OCI-LY7 (cell line): ENCODE results near the gene TSPAN31. TPM values are rescaled to one million over a fixed set of nuclear protein-coding genes. Genes with fewer than 3 reads are reported as not detected.

Experiments used
- BruUV-seq: library from RNA; stranded (reverse); fragments of 400-500 nt; replicated peaks from 2 replicates; lab custom pipeline; 2021; lab: Mats Ljungman, UMichigan
- CTCF ChIA-PET: fragments of 300-600 bp; sonication (Branson Sonifier 250); formaldehyde crosslinking; loops from one replicate; lab custom pipeline; 2022; ENCODE audit warnings: antibody characterized with exemption; ENCODE audit not compliant: unreplicated experiment; lab: Charles Lee
- POLR2A ChIA-PET: fragments of 300-600 bp; sonication (Branson Sonifier 250); formaldehyde crosslinking; loops from one replicate; lab custom pipeline; 2022; ENCODE audit warnings: antibody characterized with exemption; lab: Charles Lee
- DNase-seq: peaks from one replicate; pipeline ENCODE4 v3.0.0-alpha.2; 2015; ENCODE audit warnings: low spot score
- H2AFZ ChIP-seq: fragments of 200-600 bp; sonication (generic), shearing (Covaris generic); 2 replicates; pipeline ENCODE4 v1.6.1; 2014; ENCODE audit warnings: mild to moderate bottlenecking, antibody characterized with exemption, low read length, moderate library complexity
- H3K27ac ChIP-seq: fragments of 200-600 bp; sonication (generic); 2 replicates; pipeline ENCODE4 v1.5.1; 2014; ENCODE audit warnings: mixed run types, low read depth, mild to moderate bottlenecking, moderate library complexity, low read length, inconsistent platforms; ENCODE audit not compliant: poor library complexity, severe bottlenecking
- H3K36me3 ChIP-seq: fragments of 200-600 bp; sonication (generic); 2 replicates; pipeline ENCODE4 v1.6.1; 2014; ENCODE audit warnings: mild to moderate bottlenecking, antibody characterized with exemption, low read length, moderate library complexity, mixed read lengths; ENCODE audit not compliant: insufficient read depth
- H3K4me1 ChIP-seq: fragments of 200-600 bp; sonication (generic); 2 replicates; pipeline ENCODE4 v1.5.1; 2014; ENCODE audit warnings: mild to moderate bottlenecking, low read length; ENCODE audit not compliant: insufficient read depth, poor library complexity, severe bottlenecking
- H3K4me2 ChIP-seq: fragments of 200-600 bp; sonication (generic); 2 replicates; pipeline ENCODE4 v1.6.1; 2014; ENCODE audit warnings: mild to moderate bottlenecking, low read length
- H3K4me3 ChIP-seq: fragments of 200-600 bp; sonication (generic); 2 replicates; pipeline ENCODE4 v1.5.1; 2014; ENCODE audit warnings: mild to moderate bottlenecking, low read depth, low read length; ENCODE audit not compliant: poor library complexity, severe bottlenecking
- H3K79me2 ChIP-seq: fragments of 200-600 bp; sonication (generic); 2 replicates; pipeline ENCODE4 v1.6.1; 2016; ENCODE audit warnings: low read depth, mild to moderate bottlenecking, low read length, moderate library complexity, mixed read lengths; ENCODE audit not compliant: insufficient read depth
- H3K9me2 ChIP-seq: fragments of 200-600 bp; sonication (generic); 2 replicates; pipeline ENCODE4 v1.6.1; 2016; ENCODE audit warnings: mild to moderate bottlenecking, low read length, mixed read lengths; ENCODE audit not compliant: insufficient read depth
- H3K9me3 ChIP-seq: fragments of 200-600 bp; sonication (generic); 2 replicates; pipeline ENCODE4 v1.6.1; 2014; ENCODE audit warnings: mild to moderate bottlenecking, mixed run types, low read length, mixed read lengths
- H4K20me1 ChIP-seq: fragments of 200-600 bp; sonication (generic); 2 replicates; pipeline ENCODE4 v1.6.1; 2014; ENCODE audit warnings: mild to moderate bottlenecking, antibody characterized with exemption, low read length, moderate library complexity, mixed read lengths; ENCODE audit not compliant: insufficient read depth
- EZH2phosphoT487 ChIP-seq: fragments of 200-600 bp; sonication (generic); IDR thresholded peaks from 2 replicates; pipeline ENCODE4 v1.6.1; 2018; ENCODE audit warnings: low read depth, borderline replicate concordance, mild to moderate bottlenecking, mixed run types, antibody characterized with exemption, low read length, moderate library complexity, mixed read lengths
- intact Hi-C: fragments of 100-400 bp; cut with micrococcal nuclease; formaldehyde crosslinking; loops from one replicate; pipeline ENCODE4 v1.10.0; 2022; ENCODE audit not compliant: unreplicated experiment
- total RNA-seq, 2 experiments: library from RNA; depleted of rRNA in 1 of 2; stranded (reverse); fragments of >200 nt in 1 of 2; shearing (Covaris generic) in 1 of 2; gene quantifications; 2 replicates each; pipeline ENCODE4 v1.2.3, GENCODE V29; 2014 to 2022
- TF ChIP-seq, protein P1 (sequence below): fragments of 200-600 bp; sonication (generic); conservative IDR thresholded peaks from 2 replicates; pipeline ENCODE4 v1.5.1; 2014; ENCODE audit warnings: mild to moderate bottlenecking, antibody characterized with exemption, low read length, moderate library complexity, mixed read lengths

The TSPAN31 gene
- total RNA-seq, 2 experiments from 2014 or later: 2.4 to 6.4 TPM

DNA sequence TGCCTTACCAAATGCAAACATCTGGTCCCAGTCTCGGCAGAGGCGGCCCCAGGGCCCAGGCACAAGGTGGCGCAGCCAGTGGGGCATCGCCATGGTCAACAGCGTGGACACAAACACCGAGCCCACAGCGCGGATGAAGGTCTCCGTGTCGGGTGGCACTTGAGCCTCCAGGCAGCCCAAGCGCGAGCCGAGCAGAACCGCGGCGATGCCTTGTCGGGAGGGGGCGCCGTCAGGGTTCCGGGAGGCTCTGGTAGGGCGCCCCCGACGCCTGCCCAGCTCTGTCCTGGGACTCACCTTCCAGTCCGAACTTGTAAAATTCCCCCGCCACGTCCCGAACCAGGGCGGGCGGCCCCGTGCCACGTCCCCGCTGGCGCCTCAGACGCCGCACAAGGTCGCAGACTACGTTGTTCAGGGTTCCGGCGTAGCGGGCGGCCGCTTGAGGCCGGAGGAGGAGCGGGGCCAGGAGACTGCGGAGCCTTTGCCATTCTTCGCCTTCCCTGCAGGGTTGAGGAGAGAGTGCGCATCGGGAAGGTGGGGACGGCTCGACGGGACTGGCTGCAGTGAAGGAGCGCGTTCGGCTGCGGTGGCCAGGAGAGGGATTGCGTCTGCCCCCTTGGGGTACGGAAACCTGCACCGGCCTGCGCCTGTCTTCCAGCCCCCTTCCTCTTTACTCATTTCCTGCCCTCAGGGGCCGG, 20.3 kb downstream of the TSPAN31 start:
- POLR2A ChIA-PET: no interaction called here
- H3K36me3 ChIP-seq: peaks cover 46% of the 10 kb centered on the region
- H3K4me2 ChIP-seq: peak overlapping the region; percentile 30; the same call in 1 of the 2 replicates
- no peaks in the 10 kb centered on the region for H3K9me3 ChIP-seq
- no peak overlapping the region for H3K27ac ChIP-seq
- H3K4me1 ChIP-seq: peaks cover 7% of the 10 kb centered on the region
- no peaks in the 10 kb centered on the region for H3K9me2 ChIP-seq
- no TSS peak for BruUV-seq
- intact Hi-C loops: no loop called here
- H3K4me3 ChIP-seq: no peak overlapping the region
- 0 out of 2 replicates have a peak, but pooled peaks cover 5% of the 10 kb centered on the region for H3K79me2 ChIP-seq
- no peak overlapping the region for H2AFZ ChIP-seq
- CTCF ChIA-PET: interaction anchor here (1.4 kb wide), 1 partner anchor 9 kb away, joined by 3 read pairs; no protein-coding TSS in a partner anchor
- H4K20me1 ChIP-seq: 0 out of 2 replicates have a peak, but pooled peaks cover 3% of the 10 kb centered on the region
- DNase-seq: no peak
- no peak for TF ChIP-seq EZH2phosphoT487
- TF ChIP-seq, protein P1, sequence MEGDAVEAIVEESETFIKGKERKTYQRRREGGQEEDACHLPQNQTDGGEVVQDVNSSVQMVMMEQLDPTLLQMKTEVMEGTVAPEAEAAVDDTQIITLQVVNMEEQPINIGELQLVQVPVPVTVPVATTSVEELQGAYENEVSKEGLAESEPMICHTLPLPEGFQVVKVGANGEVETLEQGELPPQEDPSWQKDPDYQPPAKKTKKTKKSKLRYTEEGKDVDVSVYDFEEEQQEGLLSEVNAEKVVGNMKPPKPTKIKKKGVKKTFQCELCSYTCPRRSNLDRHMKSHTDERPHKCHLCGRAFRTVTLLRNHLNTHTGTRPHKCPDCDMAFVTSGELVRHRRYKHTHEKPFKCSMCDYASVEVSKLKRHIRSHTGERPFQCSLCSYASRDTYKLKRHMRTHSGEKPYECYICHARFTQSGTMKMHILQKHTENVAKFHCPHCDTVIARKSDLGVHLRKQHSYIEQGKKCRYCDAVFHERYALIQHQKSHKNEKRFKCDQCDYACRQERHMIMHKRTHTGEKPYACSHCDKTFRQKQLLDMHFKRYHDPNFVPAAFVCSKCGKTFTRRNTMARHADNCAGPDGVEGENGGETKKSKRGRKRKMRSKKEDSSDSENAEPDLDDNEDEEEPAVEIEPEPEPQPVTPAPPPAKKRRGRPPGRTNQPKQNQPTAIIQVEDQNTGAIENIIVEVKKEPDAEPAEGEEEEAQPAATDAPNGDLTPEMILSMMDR: peak; percentile 68

- POLR2A ChIA-PET: interaction anchor here (0.7 to 1.0 kb wide), 2 partner anchors 16 to 537 kb away, joined by 3 to 4 read pairs; partner anchors contain the start of gene SHMT2
- H3K27ac ChIP-seq: no peak overlapping the region
- H2AFZ ChIP-seq: no peak overlapping the region
- H4K20me1 ChIP-seq: no peaks in the 10 kb centered on the region
- intact Hi-C loops: no loop called here
- H3K4me2 ChIP-seq: no peak overlapping the region
- CTCF ChIA-PET: interaction anchor here (1.4 kb wide), 1 partner anchor 10 kb away, joined by 3 read pairs; no protein-coding TSS in a partner anchor
- no peak overlapping the region for H3K4me3 ChIP-seq
- no peaks in the 10 kb centered on the region for H3K9me2 ChIP-seq
- TF ChIP-seq, protein P1: no peak
- no peak for TF ChIP-seq EZH2phosphoT487
- H3K36me3 ChIP-seq: peaks cover 46% of the 10 kb centered on the region
- no TSS peak for BruUV-seq
- DNase-seq: no peak
- H3K9me3 ChIP-seq: no peaks in the 10 kb centered on the region
- H3K79me2 ChIP-seq: peaks cover 4% of the 10 kb centered on the region; the same call in 1 of the 2 replicates
- peaks cover 12% of the 10 kb centered on the region for H3K4me1 ChIP-seq
Measured at GRCh38 chr12:57765698-57766463, 21.0 kb downstream of the TSPAN31 start.
